Liver (tissue), 3 donors: ENCODE results near the gene PALD1.

Source experiments
- EGR1 ChIP-seq, 2 donors: IDR thresholded peaks; 2 replicates each; pipeline ENCODE4 v1.6.1; 2016 to 2018; ENCODE audit warnings: antibody characterized with exemption in 2 of 2, low read depth in 2 of 2
- GABPA ChIP-seq, 2 donors: IDR thresholded peaks in 1 of 2; conservative IDR thresholded peaks in 1 of 2; 2 replicates each; pipeline ENCODE4 v1.6.1; 2016; ENCODE audit warnings: antibody characterized with exemption in 2 of 2, mild to moderate bottlenecking in 1 of 2, moderate library complexity in 1 of 2
- HNF4G ChIP-seq: IDR thresholded peaks from 2 replicates; pipeline ENCODE4 v1.6.1; 2016; ENCODE audit warnings: antibody characterized with exemption
- RAD21 ChIP-seq, 2 donors: IDR thresholded peaks; 2 replicates each; pipeline ENCODE4 v1.6.1; 2016; ENCODE audit warnings: antibody characterized with exemption in 2 of 2, mild to moderate bottlenecking in 2 of 2
- REST ChIP-seq: IDR thresholded peaks from 2 replicates; pipeline ENCODE4 v1.6.1; 2016; ENCODE audit warnings: antibody characterized with exemption, mild to moderate bottlenecking
- RXRA ChIP-seq, 2 donors: IDR thresholded peaks; 2 replicates each; pipeline ENCODE4 v1.6.1; 2017 to 2018; ENCODE audit warnings: antibody characterized with exemption in 2 of 2, mild to moderate bottlenecking in 1 of 2
- TF ChIP-seq, protein P1 (sequence below): fragments of 150-350 bp; IDR thresholded peaks from 2 replicates; pipeline ENCODE4 v1.5.1; 2017; ENCODE audit warnings: improper control_type of control experiment, low read depth, low read length; ENCODE audit not compliant: missing input control
- TF ChIP-seq, protein P2 (sequence below): IDR thresholded peaks from 2 replicates; pipeline ENCODE4 v1.6.1; 2016; ENCODE audit warnings: antibody characterized with exemption
- donor health status: healthy.
- donor health status: healthy.

- TF ChIP-seq, protein P1, sequence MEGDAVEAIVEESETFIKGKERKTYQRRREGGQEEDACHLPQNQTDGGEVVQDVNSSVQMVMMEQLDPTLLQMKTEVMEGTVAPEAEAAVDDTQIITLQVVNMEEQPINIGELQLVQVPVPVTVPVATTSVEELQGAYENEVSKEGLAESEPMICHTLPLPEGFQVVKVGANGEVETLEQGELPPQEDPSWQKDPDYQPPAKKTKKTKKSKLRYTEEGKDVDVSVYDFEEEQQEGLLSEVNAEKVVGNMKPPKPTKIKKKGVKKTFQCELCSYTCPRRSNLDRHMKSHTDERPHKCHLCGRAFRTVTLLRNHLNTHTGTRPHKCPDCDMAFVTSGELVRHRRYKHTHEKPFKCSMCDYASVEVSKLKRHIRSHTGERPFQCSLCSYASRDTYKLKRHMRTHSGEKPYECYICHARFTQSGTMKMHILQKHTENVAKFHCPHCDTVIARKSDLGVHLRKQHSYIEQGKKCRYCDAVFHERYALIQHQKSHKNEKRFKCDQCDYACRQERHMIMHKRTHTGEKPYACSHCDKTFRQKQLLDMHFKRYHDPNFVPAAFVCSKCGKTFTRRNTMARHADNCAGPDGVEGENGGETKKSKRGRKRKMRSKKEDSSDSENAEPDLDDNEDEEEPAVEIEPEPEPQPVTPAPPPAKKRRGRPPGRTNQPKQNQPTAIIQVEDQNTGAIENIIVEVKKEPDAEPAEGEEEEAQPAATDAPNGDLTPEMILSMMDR = no peak
- TF ChIP-seq REST = no peak
- TF ChIP-seq, protein P2, sequence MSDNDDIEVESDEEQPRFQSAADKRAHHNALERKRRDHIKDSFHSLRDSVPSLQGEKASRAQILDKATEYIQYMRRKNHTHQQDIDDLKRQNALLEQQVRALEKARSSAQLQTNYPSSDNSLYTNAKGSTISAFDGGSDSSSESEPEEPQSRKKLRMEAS = no peak
- TF ChIP-seq GABPA (IDR thresholded peaks at IDR 0.05 in 1 of 2, conservative IDR thresholded peaks at IDR 0.05 in 1 of 2) = no peak
- TF ChIP-seq RXRA (IDR thresholded peaks at IDR 0.05) = no peak
- TF ChIP-seq HNF4G = no peak
- no peak for TF ChIP-seq RAD21 (IDR thresholded peaks at IDR 0.05)
- no peak for TF ChIP-seq EGR1 (IDR thresholded peaks at IDR 0.05; ENCODE audit: low read depth in 2 of 2)
Measured at GRCh38 chr10:70535451-70535850, 56.9 kb downstream of the PALD1 start.
